HL-60 (cell line): Measurements from ENCODE around the gene THSD7B.

Experiments used
- CTCF ChIP-seq: IDR thresholded peaks from one replicate; pipeline ENCODE4 v1.5.1; 2011; ENCODE audit warnings: low read length, control low read depth, inconsistent platforms; ENCODE audit not compliant: insufficient read depth
- POLR2AphosphoS5 ChIP-seq: IDR thresholded peaks from 2 replicates; pipeline ENCODE4 v1.6.1; 2012; ENCODE audit warnings: low read depth

DNA sequence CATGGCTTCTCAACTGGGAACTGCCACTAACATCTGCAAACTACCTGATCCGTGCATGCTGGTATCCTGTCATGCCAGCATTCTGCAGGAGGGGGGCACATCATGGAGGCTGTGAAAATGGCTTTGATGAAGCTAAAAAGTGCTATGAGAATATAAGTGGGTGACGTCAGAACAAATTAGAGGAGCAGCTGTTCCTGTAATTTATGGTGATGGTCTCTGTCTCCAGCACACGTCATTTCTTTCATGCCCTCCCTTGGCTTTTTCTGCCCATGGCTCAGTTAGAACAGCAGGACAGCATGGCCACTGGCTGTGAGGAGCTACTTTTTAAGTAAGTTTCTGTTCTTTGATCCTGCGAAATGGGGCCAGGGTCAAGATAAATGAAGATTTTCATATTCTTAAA, 466.3 kb downstream of the THSD7B start:
- TF ChIP-seq CTCF: no peak
- TF ChIP-seq POLR2AphosphoS5: no peak
